A549 (cell line): ENCODE measurements around the gene NADSYN1. TPM values are rescaled to one million over a fixed set of nuclear protein-coding genes. Genes with fewer than 3 reads are reported as not detected.
"Not testable (repeated sequence)": the region's sequence is repeated elsewhere in the genome, so short reads cannot be mapped to it uniquely, and the experiment has no call there.

Source experiments
- ATAC-seq, 2 experiments: fragments of 200-7000 bp in 1 of 2; fragments of >200 bp in 1 of 2; cut with Nextera tagmentation in 1 of 2; cut with Tn5 transposase in 1 of 2; 3 replicates each; pipeline versions ENCODE4 v1.8.0 to v1.9.1; 2018 to 2020; ENCODE audit warnings: mild to moderate bottlenecking in 1 of 2, moderate library complexity in 1 of 2
- CTCF ChIA-PET: fragments of 300-600 bp; sonication (Branson Sonifier 250); formaldehyde crosslinking; extraction: SDS; loops from one replicate; lab custom pipeline; 2021; ENCODE audit warnings: antibody characterized with exemption, inconsistent platforms; lab: Yijun Ruan, JAX
- POLR2A ChIA-PET: fragments of 350-600 bp; formaldehyde crosslinking; extraction: SDS; loops from one replicate; lab custom pipeline; 2021; ENCODE audit warnings: antibody characterized with exemption, inconsistent platforms; lab: Yijun Ruan, JAX
- DNase-seq, 2 experiments: peaks; one replicate each; pipeline versions ENCODE4 v3.0.0 to v3.0.0-alpha.2; 2011 to 2016; ENCODE audit warnings: low read depth in 1 of 2, low spot score in 1 of 2
- FAIRE-seq: peaks from 2 replicates; lab custom pipeline; 2011; peaks lifted over from hg19 to GRCh38; lab: Jason Lieb, UNC
- H3K27ac ChIP-seq, 2 experiments: fragments of >200 bp; sonication (Bioruptor Twin); formaldehyde crosslinking; 3 replicates each; pipeline ENCODE4 v1.5.1; 2016 to 2017
- H3K4me1 ChIP-seq: fragments of >200 bp; sonication (Bioruptor Twin); formaldehyde crosslinking; 3 replicates; pipeline ENCODE4 v1.6.1; 2016
- H3K4me2 ChIP-seq: fragments of >200 bp; sonication (Bioruptor Twin); formaldehyde crosslinking; 3 replicates; pipeline ENCODE4 v1.6.1; 2016
- H3K4me3 ChIP-seq: fragments of >200 bp; sonication (Bioruptor Twin); formaldehyde crosslinking; 3 replicates; pipeline ENCODE4 v1.5.1; 2016
- H3K9me3 ChIP-seq: fragments of >200 bp; sonication (Bioruptor Twin); formaldehyde crosslinking; 3 replicates; pipeline ENCODE4 v1.6.1; 2016
- CBX2 ChIP-seq: fragments of 200-600 bp; sonication (generic); IDR thresholded peaks from 2 replicates; pipeline ENCODE4 v1.6.1; 2016; ENCODE audit warnings: low read depth, mild to moderate bottlenecking, borderline replicate concordance
- CHD4 ChIP-seq: fragments of 200-600 bp; sonication (generic); IDR thresholded peaks from 2 replicates; pipeline ENCODE4 v1.6.1; 2016; ENCODE audit warnings: antibody characterized with exemption, mild to moderate bottlenecking, borderline replicate concordance
- ESRRA ChIP-seq: fragments of 150-350 bp; IDR thresholded peaks from 2 replicates; pipeline ENCODE4 v1.6.1; 2014; ENCODE audit warnings: mild to moderate bottlenecking, low read length, borderline replicate concordance
- FOSB ChIP-seq: fragments of 250-450 bp; sonication (Bioruptor Pico); IDR thresholded peaks from 2 replicates; pipeline ENCODE4 v1.5.0; 2020; ENCODE audit warnings: mild to moderate bottlenecking, moderate library complexity
- GATA3 ChIP-seq: IDR thresholded peaks from 2 replicates; pipeline ENCODE4 v1.6.1; 2012; ENCODE audit warnings: borderline replicate concordance
- HDAC2 ChIP-seq: fragments of 200-600 bp; sonication (generic); IDR thresholded peaks from 2 replicates; pipeline ENCODE4 v1.6.1; 2016
- HOXB13 ChIP-seq: fragments of 250-450 bp; sonication (Bioruptor Pico); IDR thresholded peaks from 2 replicates; pipeline ENCODE4 v1.5.0; 2020; ENCODE audit warnings: low read depth, mild to moderate bottlenecking, moderate library complexity
- JUNB ChIP-seq: fragments of >200 bp; sonication (Bioruptor Twin); formaldehyde crosslinking; IDR thresholded peaks from 2 replicates; pipeline ENCODE4 v1.6.1; 2016
- KDM5A ChIP-seq: fragments of 200-600 bp; sonication (generic); IDR thresholded peaks from 2 replicates; pipeline ENCODE4 v1.6.1; 2016; ENCODE audit warnings: antibody characterized with exemption, mild to moderate bottlenecking
- MYC ChIP-seq: IDR thresholded peaks from 2 replicates; pipeline ENCODE4 v1.6.1; 2012; ENCODE audit warnings: mild to moderate bottlenecking, inconsistent platforms, low read length, improper control_type of control experiment, borderline replicate concordance
- NFE2L2 ChIP-seq: fragments of 150-350 bp; conservative IDR thresholded peaks from 2 replicates; pipeline ENCODE4 v1.6.1; 2014; ENCODE audit warnings: low read length
- SMC3 ChIP-seq: fragments of >200 bp; sonication (Bioruptor Twin); formaldehyde crosslinking; IDR thresholded peaks from 3 replicates; pipeline ENCODE4 v1.6.1; 2018; ENCODE audit warnings: inconsistent platforms
- SREBF2 ChIP-seq: fragments of 450-650 bp; IDR thresholded peaks from 2 replicates; pipeline ENCODE4 v1.6.1; 2014; ENCODE audit warnings: mild to moderate bottlenecking, moderate library complexity
- TP53 ChIP-seq: fragments of 250-450 bp; sonication (Bioruptor Pico); IDR thresholded peaks from 2 replicates; pipeline ENCODE4 v1.5.0; 2021; ENCODE audit warnings: mild to moderate bottlenecking, moderate library complexity
- ZC3H11A ChIP-seq: fragments of 450-650 bp; IDR thresholded peaks from 2 replicates; pipeline ENCODE4 v1.6.1; 2014; ENCODE audit warnings: antibody characterized with exemption, mild to moderate bottlenecking
- ZNF302 ChIP-seq: fragments of 250-450 bp; sonication (Bioruptor Pico); IDR thresholded peaks from 2 replicates; pipeline ENCODE4 v1.9.0; 2021; ENCODE audit warnings: inconsistent platforms, mild to moderate bottlenecking, moderate library complexity
- WGBS: methylation state at CpG from one replicate; pipeline ENCODE4 v1.1.6; 2017; ENCODE audit errors: missing lambda C conversion rate; 5-methylcytosine and 5-hydroxymethylcytosine counted together
- polyA plus RNA-seq, 4 experiments: library from polyadenylated mRNA; depleted of rRNA in 3 of 4; stranded (reverse); fragments of >200 nt; fragmentation: RNase III in 1 of 4; extraction: RNeasy Plus Mini Kit Qiagen cat#74134 plus additional on column Dnase treatment in 1 of 4; gene quantifications; 2 replicates in 3 of 4; 3 replicates in 1 of 4; pipeline ENCODE4 v1.2.3, GENCODE V29; 2011 to 2017
- TF ChIP-seq, protein P1 (sequence below): IDR thresholded peaks from 2 replicates; pipeline ENCODE4 v1.6.1; 2012; ENCODE audit warnings: low read depth, borderline replicate concordance
- TF ChIP-seq, protein P2 (sequence below): IDR thresholded peaks from 2 replicates; pipeline ENCODE4 v1.6.1; 2012
- TF ChIP-seq, protein P3 (sequence below): fragments of 250-450 bp; sonication (Bioruptor Pico); IDR thresholded peaks from 2 replicates; pipeline ENCODE4 v1.5.0; 2021; ENCODE audit warnings: mild to moderate bottlenecking, moderate library complexity, borderline replicate concordance
- TF ChIP-seq, protein P4 (sequence below): fragments of >200 bp; sonication (Bioruptor Twin); formaldehyde crosslinking; IDR thresholded peaks from 2 replicates; pipeline ENCODE4 v1.6.1; 2016
- TF ChIP-seq, protein P5 (sequence below): fragments of 150-350 bp; IDR thresholded peaks from 2 replicates; pipeline ENCODE4 v1.6.1; 2014; ENCODE audit warnings: low read depth, mild to moderate bottlenecking, low read length

Gene NADSYN1
- polyA plus RNA-seq, 2 of the 4 experiments (the other 2 are of a cell fraction): 34.6 to 63.3 TPM

DNA sequence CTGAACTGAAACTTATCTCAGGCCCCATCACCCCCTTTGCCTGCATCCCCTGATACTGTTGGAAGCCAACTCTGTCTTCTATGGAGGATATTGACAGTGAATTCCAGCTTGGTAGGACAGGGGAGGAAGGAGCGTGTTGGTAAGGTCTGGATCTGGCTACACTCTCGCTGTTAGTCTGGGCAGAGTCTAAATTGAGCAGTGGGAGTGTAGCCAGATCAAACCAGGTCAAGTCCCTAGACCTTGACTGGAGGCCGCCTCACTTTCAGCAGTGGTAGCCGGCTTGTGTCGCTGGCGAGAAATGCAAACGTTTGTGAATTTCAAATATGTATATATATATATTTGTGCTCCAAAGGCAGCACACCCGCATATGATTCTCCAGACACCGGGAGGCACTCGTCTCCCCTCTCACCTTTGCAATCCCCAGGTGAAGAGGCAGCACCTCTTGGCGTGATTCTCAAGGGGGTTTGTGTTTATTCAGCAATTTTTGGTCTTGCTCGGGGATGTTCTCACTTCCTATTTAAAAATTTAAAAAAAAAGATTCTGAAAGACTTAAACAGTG, 31.5 kb upstream of the NADSYN1 start:
- no peak overlapping the region for H3K4me2 ChIP-seq
- DNase-seq: no peak
- ChIA-PET CTCF (interaction anchor here (1.1 to 3.2 kb wide), 4 partner anchors 9 to 536 kb away, joined by 3 to 15 read pairs (median 4); no protein-coding TSS in a partner anchor), POLR2A (no interaction called here)
- no peaks in the 10 kb centered on the region for H3K4me1 ChIP-seq
- no peak overlapping the region for H3K4me3 ChIP-seq
- no peak for TF ChIP-seq TP53 (CRISPR knock-in tag)
- TF ChIP-seq CBX2: no peak
- TF ChIP-seq, protein P1, sequence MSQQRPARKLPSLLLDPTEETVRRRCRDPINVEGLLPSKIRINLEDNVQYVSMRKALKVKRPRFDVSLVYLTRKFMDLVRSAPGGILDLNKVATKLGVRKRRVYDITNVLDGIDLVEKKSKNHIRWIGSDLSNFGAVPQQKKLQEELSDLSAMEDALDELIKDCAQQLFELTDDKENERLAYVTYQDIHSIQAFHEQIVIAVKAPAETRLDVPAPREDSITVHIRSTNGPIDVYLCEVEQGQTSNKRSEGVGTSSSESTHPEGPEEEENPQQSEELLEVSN: no peak
- TF ChIP-seq SMC3: no peak
- TF ChIP-seq MYC: no peak
- 69% methylated on average over 12 of the region's 12 CpGs for WGBS
- H3K27ac ChIP-seq: no peak overlapping the region
- H3K9me3 ChIP-seq: no peaks in the 10 kb centered on the region
- ATAC-seq: no peak
- FAIRE-seq: no peak

DNA sequence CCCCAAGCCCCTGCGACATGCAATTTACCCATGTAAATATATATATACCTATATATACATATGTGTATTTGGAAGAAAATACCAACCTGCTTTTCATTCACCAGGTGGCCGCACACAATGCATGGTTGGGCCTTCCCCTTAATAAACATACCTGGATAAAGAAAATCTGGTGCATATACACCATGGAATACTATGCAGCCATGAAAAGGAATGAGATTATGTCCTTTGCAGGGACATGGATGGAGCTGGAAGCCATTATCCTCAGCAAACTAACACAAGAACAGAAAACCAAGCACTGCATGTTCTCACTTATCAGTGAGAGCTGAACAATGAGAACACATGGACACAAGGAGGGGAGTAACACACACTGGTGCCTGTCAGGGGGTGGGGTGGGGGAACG, 30.7 kb upstream of the NADSYN1 start:
- ATAC-seq, H3K4me3 ChIP-seq, H3K4me1 ChIP-seq, H3K9me3 ChIP-seq, H3K4me2 ChIP-seq, POLR2A ChIA-PET, DNase-seq, FAIRE-seq, H3K27ac ChIP-seq: not testable (repeated sequence)
- CTCF ChIA-PET: interaction anchor here (1.3 to 3.2 kb wide), 2 partner anchors 8 to 21 kb away, joined by 3 to 15 read pairs; no protein-coding TSS in a partner anchor
- WGBS: 55% methylated on average over 3 of the region's 3 CpGs

DNA sequence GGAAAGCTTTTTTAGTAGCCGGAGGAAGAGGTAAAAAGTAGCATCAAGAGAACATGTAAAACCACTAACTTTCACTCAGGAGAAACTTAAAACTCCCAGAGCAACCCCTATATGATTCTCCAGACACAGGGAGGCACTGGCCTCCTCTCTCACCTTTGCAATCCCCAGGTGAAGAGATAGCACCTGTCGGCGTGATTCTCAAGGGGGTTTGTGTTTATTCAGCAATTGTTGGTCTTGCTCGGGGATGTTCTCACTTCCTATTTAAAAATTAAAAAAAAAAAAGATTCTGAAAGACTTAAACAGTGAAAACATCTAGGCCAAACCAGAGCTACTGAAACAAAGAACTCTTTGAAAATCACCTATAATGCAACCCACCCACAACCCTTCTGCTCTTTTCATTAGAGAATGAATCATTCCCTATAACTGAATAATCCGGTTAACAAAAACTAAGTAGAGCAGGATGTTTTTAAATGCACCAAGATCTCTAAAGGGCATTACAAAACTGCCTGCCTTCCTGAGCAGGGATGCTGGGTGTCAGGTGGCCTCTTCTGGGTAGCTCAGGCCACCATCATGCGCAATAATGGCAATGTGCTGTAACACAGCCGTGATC, 29.7 kb upstream of the NADSYN1 start:
- Histone ChIP-seq H3K4me2 (no peak overlapping the region), H3K4me3 (no peak overlapping the region), H3K27ac (no peak overlapping the region), H3K4me1 (no peaks in the 10 kb centered on the region), H3K9me3 (no peaks in the 10 kb centered on the region)
- POLR2A ChIA-PET: no interaction called here
- 79% methylated on average over 7 of the region's 7 CpGs for WGBS
- no peak for ATAC-seq
- no peak for FAIRE-seq
- no peak for DNase-seq
- TF ChIP-seq JUNB: no peak
- no peak for TF ChIP-seq ESRRA
- TF ChIP-seq FOSB: no peak
- CTCF ChIA-PET: interaction anchor here (1.1 kb wide), 1 partner anchor 8 kb away, joined by 3 read pairs; no protein-coding TSS in a partner anchor

DNA sequence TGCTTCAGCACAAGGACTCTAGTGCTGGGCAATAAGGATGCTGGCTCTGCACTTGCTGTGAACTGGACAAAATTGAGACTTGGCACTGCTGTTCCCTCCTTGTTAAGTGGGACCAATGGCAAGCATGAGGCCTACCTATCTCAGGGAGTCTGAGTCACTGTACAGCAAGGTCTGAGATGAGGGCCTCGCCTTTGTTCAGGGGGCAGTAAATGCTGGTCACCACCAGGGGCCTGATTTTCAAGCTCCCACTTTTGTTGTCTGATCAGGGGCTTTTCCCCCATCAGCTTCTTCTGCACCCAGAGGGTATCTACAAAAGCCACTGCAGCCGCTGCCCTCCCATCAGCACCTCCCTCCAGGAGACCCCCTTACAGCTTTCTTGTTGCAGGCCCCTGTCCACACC, 27.6 kb upstream of the NADSYN1 start:
- no peaks in the 10 kb centered on the region for H3K4me1 ChIP-seq
- ChIA-PET POLR2A (interaction anchor here (1.1 to 1.2 kb wide), 2 partner anchors 8 to 27 kb away, joined by 3 read pairs; no protein-coding TSS in a partner anchor), CTCF (interaction anchor here (0.9 to 1.8 kb wide), 4 partner anchors 9 to 611 kb away, joined by 3 to 6 read pairs (median 4); no protein-coding TSS in a partner anchor)
- TF ChIP-seq ZNF302 (CRISPR knock-in tag) (no peak), HDAC2 (no peak), SREBF2 (no peak)
- TF ChIP-seq, protein P2, sequence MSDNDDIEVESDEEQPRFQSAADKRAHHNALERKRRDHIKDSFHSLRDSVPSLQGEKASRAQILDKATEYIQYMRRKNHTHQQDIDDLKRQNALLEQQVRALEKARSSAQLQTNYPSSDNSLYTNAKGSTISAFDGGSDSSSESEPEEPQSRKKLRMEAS: no peak
- H3K27ac ChIP-seq: no peak overlapping the region
- ATAC-seq (peak; percentile 62 to 69; a peak in 5 of 6 replicates), DNase-seq (peak in 1 of 2 experiments; percentile 16), FAIRE-seq (no peak)
- H3K9me3 ChIP-seq: no peaks in the 10 kb centered on the region
- no peak overlapping the region for H3K4me2 ChIP-seq
- H3K4me3 ChIP-seq: no peak overlapping the region
- 78% methylated on average over 2 of the region's 2 CpGs for WGBS

DNA sequence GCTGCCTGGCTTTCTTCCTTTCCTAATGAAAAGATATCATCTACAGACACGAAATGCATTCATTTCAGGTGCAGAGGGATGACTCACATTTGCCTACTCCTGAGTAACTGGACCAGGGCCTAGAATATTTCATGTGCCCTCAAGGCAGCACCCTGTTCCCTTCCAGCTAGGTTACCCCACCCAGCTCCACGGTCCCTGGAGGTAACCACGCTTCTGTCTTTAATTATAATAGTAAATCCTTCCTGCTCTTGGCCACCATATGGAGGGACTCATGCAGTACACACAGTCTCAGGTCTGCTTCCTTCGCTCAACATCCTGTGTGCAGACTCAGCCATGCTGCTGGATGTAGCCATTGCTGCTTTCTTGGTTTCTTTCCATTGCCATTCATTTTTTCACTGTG, 27.1 kb upstream of the NADSYN1 start:
- no peak overlapping the region for H3K27ac ChIP-seq
- H3K4me1 ChIP-seq: no peaks in the 10 kb centered on the region
- H3K4me3 ChIP-seq: no peak overlapping the region
- H3K4me2 ChIP-seq: no peak overlapping the region
- TF ChIP-seq SREBF2 (no peak), GATA3 (no peak), HOXB13 (no peak), ZNF302 (CRISPR knock-in tag) (no peak), FOSB (no peak), KDM5A (no peak), NFE2L2 (no peak), CHD4 (no peak), ZC3H11A (no peak), SMC3 (no peak)
- TF ChIP-seq, protein P3, sequence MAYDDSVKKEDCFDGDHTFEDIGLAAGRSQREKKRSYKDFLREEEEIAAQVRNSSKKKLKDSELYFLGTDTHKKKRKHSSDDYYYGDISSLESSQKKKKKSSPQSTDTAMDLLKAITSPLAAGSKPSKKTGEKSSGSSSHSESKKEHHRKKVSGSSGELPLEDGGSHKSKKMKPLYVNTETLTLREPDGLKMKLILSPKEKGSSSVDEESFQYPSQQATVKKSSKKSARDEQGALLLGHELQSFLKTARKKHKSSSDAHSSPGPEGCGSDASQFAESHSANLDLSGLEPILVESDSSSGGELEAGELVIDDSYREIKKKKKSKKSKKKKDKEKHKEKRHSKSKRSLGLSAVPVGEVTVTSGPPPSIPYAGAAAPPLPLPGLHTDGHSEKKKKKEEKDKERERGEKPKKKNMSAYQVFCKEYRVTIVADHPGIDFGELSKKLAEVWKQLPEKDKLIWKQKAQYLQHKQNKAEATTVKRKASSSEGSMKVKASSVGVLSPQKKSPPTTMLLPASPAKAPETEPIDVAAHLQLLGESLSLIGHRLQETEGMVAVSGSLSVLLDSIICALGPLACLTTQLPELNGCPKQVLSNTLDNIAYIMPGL (CRISPR knock-in tag): no peak
- TF ChIP-seq, protein P4, sequence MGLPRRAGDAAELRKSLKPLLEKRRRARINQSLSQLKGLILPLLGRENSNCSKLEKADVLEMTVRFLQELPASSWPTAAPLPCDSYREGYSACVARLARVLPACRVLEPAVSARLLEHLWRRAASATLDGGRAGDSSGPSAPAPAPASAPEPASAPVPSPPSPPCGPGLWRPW: no peak
- TF ChIP-seq, protein P5, sequence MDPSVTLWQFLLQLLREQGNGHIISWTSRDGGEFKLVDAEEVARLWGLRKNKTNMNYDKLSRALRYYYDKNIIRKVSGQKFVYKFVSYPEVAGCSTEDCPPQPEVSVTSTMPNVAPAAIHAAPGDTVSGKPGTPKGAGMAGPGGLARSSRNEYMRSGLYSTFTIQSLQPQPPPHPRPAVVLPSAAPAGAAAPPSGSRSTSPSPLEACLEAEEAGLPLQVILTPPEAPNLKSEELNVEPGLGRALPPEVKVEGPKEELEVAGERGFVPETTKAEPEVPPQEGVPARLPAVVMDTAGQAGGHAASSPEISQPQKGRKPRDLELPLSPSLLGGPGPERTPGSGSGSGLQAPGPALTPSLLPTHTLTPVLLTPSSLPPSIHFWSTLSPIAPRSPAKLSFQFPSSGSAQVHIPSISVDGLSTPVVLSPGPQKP: no peak
- H3K9me3 ChIP-seq: no peaks in the 10 kb centered on the region
- CTCF ChIA-PET: interaction anchor here (0.9 to 1.8 kb wide), 4 partner anchors 10 to 611 kb away, joined by 3 to 6 read pairs (median 4); no protein-coding TSS in a partner anchor
- FAIRE-seq: no peak
- POLR2A ChIA-PET: interaction anchor here (1.2 kb wide), 1 partner anchor 27 kb away, joined by 3 read pairs; no protein-coding TSS in a partner anchor
- no peak for DNase-seq
- 49% methylated on average over 4 of the region's 4 CpGs for WGBS
- ATAC-seq: peak; percentile 24 to 60; a peak in 3 of 6 replicates
